ENCODE data around the gene RUNDC1. TPM values are rescaled to one million over a fixed set of nuclear protein-coding genes. Genes with fewer than 3 reads are reported as not detected.
"Not testable (repeated sequence)": the region's sequence is repeated elsewhere in the genome, so short reads cannot be mapped to it uniquely, and the experiment has no call there.

Gene RUNDC1
- polyA plus RNA-seq, 1 experiment, result 12.9 TPM

DNA sequence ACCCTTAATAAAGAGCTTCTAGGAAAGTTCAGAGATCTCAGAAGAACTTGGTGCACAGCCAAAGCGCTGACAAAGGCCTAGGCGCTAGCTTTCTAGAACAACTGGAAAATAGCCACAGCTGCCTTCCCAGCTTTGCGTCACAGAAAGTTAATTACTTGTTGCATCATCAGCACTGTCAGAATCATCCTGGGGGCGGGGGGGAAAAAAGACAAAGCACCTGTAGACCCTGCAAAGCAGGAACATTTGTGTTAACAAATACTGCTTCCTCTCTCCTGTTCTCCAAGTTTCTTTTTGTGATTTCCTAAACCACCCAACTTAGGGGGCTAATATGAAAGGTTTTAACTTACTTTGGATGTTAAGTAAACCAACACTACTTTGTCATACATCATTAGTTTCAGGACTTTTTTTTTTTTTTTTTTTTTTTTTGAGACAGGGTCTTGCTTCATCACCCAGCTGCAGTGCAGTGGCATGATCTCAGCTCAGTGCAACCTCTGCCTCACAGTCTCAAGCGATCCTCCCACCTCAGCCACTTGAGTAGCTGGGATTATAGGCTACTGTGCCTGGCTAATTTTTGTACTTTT is 11.3 kb upstream of the RUNDC1 start:
- CTCF ChIA-PET, result no interaction called here

DNA sequence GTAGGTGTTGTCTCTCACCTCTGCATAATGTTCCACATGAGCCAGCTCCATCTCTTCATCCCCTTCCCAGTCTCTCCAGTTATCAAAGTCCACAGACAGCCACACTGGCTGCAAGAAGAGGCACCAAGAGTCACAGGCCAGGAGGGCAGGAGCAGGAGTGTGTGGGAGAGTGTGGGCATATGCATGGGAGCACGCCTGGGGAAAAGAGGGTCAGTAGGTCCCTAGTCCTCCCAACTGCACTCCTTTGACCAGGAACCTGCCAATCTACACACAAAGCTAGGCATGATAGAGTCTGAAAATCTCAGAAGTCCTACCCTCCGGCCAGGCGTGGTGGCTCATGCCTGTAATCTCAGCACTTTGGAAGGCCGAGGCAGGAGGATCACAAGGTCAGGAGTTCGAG is 8.8 kb upstream of the RUNDC1 start:
- CTCF ChIA-PET, result no interaction called here
- Histone ChIP-seq H3K36me3 (ENCODE audit: control insufficient read depth, insufficient read depth, low read length) (no peaks in the 10 kb centered on the region), H3K27me3 (ENCODE audit: control insufficient read depth, insufficient read depth, low read length) (no peaks in the 10 kb centered on the region), H3K4me3 (ENCODE audit: low read depth, low read length) (no peak overlapping the region)
- POLR2A ChIA-PET, result no interaction called here
- no peak for DNase-seq (ENCODE audit: low read depth)
- TF ChIP-seq, protein P1, sequence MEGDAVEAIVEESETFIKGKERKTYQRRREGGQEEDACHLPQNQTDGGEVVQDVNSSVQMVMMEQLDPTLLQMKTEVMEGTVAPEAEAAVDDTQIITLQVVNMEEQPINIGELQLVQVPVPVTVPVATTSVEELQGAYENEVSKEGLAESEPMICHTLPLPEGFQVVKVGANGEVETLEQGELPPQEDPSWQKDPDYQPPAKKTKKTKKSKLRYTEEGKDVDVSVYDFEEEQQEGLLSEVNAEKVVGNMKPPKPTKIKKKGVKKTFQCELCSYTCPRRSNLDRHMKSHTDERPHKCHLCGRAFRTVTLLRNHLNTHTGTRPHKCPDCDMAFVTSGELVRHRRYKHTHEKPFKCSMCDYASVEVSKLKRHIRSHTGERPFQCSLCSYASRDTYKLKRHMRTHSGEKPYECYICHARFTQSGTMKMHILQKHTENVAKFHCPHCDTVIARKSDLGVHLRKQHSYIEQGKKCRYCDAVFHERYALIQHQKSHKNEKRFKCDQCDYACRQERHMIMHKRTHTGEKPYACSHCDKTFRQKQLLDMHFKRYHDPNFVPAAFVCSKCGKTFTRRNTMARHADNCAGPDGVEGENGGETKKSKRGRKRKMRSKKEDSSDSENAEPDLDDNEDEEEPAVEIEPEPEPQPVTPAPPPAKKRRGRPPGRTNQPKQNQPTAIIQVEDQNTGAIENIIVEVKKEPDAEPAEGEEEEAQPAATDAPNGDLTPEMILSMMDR (IDR thresholded peaks at IDR 0.05; ENCODE audit: insufficient read depth, low read depth, low read length), result no peak

More for the DNA sequence above, 11.3 kb upstream of the RUNDC1 start:
- POLR2A ChIA-PET, result interaction anchor here (0.7 kb wide), 1 partner anchor 69 kb away, joined by 7 read pairs; no protein-coding TSS in a partner anchor
- H3K36me3 ChIP-seq (ENCODE audit: control insufficient read depth, insufficient read depth, low read length), result no peaks in the 10 kb centered on the region
- DNase-seq (ENCODE audit: low read depth), result no peak
- no peaks in the 10 kb centered on the region for H3K27me3 ChIP-seq (ENCODE audit: control insufficient read depth, insufficient read depth, low read length)
- no peak overlapping the region for H3K4me3 ChIP-seq (ENCODE audit: low read depth, low read length)
- TF ChIP-seq, protein P1 (IDR thresholded peaks at IDR 0.05; ENCODE audit: insufficient read depth, low read depth, low read length), result no peak

DNA sequence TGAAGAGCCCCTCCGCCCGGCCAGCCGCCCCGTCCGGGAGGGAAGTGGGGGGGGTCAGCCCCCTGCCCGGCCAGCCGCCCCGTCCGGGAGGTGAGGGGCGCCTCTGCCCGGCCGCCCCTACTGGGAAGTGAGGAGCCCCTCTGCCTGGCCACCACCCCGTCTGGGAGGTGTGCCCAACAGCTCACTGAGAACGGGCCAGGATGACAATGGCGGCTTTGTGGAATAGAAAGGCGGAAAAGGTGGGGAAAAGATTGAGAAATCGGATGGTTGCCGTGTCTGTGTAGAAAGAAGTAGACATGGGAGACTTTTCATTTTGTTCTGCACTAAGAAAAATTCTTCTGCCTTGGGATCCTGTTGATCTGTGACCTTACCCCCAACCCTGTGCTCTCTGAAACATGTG is 7.0 kb upstream of the RUNDC1 start:
- DNase-seq (ENCODE audit: low read depth); POLR2A ChIA-PET; H3K27me3 ChIP-seq (ENCODE audit: control insufficient read depth, insufficient read depth, low read length); H3K36me3 ChIP-seq (ENCODE audit: control insufficient read depth, insufficient read depth, low read length); CTCF ChIA-PET; H3K4me3 ChIP-seq (ENCODE audit: low read depth, low read length): not testable (repeated sequence)

DNA sequence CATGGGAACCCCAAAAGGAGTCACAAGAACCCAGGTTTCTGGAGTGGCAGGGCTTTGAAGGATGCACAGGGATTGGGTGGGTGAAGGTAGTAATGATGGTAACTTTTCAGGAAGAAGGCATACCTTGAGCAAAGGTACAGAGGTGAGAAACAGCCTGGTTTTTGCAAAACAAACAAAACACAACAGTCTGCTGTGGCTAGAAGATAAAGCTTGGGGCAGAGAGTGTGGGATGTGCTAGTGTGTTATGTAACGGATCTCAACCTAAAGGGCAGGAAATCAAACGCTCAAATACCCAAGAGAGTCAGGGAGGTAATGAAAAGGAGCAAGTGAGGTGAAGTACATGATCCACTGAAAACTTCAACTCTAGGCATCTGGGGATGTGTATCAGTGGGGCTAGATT is 5.1 kb upstream of the RUNDC1 start:
- ChIA-PET CTCF (interaction anchor here (0.8 kb wide), 1 partner anchor 24 kb away, joined by 3 read pairs; no protein-coding TSS in a partner anchor), POLR2A (no interaction called here)
- H3K4me3 ChIP-seq (ENCODE audit: low read depth, low read length), result no peak overlapping the region
- H3K27me3 ChIP-seq (ENCODE audit: control insufficient read depth, insufficient read depth, low read length), result no peaks in the 10 kb centered on the region
- DNase-seq (ENCODE audit: low read depth), result no peak
- TF ChIP-seq, protein P1 (IDR thresholded peaks at IDR 0.05; ENCODE audit: insufficient read depth, low read depth, low read length), result no peak
- H3K36me3 ChIP-seq (ENCODE audit: control insufficient read depth, insufficient read depth, low read length), result no peaks in the 10 kb centered on the region

DNA sequence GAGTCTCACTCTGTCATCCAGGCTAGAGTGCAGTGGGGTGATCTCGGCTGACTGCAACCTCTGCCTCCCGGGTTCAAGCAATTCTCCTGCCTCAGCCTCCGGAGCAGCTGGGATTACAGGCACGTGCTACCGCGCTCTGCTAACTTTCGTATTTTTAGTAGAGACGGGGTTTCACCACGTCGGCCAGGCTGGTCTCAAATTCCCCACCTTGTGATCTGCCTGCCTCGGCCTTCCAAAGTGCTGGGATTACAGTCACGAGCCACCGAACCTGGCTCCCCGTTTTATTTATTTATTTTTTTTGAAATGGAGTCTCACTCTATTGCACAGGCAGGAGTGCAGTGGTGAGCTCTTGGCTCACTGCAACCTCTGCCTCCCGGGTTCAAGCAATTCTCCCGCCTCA is 4.7 kb upstream of the RUNDC1 start:
- POLR2A ChIA-PET; H3K36me3 ChIP-seq (ENCODE audit: control insufficient read depth, insufficient read depth, low read length); H3K4me3 ChIP-seq (ENCODE audit: low read depth, low read length); H3K27me3 ChIP-seq (ENCODE audit: control insufficient read depth, insufficient read depth, low read length); CTCF ChIA-PET; DNase-seq (ENCODE audit: low read depth): not testable (repeated sequence)

DNA sequence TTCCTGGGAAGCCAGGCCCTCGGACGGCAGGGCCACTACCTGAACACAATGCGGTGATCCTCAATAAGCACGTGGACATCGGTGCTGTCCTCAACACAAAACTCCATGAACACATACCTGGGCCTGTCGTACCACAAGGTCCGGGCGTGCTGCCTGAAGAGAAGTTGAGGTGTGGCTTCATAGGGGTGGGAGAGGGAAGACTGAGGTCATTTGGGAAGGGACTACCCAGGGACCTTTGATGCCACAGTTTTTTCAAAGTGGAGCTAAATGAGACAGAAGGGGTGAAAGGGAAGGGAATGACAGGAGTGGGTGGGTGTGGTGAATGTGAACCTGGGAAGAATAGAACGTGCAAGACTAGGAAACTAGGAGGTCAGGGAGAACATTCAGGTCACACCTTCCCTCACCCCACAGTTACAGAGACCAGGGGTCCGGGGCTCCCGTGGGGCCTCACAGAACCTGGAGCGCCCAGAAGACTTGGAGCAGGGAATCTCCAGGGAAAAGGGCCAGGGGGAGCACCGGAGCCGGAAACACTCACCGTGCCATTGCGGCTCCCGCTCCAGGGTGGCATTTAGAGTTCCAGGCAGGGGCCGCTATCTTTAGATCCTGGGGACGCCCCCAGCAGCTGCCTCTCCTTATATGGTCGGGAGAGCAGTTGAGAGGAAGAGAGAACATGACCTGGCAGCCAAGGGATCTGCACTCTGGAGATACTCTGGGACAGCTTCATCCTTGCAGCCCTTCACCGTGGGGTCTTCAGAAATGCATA is 673 bp upstream of the RUNDC1 start, which contains the start of gene PTGES3L:
Gene PTGES3L, minus strand, starts transcription at position 570 of the 763 bp plus-strand sequence. Its CDS starts 27 bp downstream, at position 543.
- CTCF ChIA-PET, result interaction anchor here (0.7 kb wide), 2 partner anchors 55 to 899 kb away, joined by 3 read pairs; no protein-coding TSS in a partner anchor
- Histone ChIP-seq H3K4me3 (ENCODE audit: low read depth, low read length) (peak within 1 kb of the TSS; percentile 99), H3K36me3 (ENCODE audit: control insufficient read depth, insufficient read depth, low read length) (no peaks in the 10 kb centered on the region; the same call in 1 of the 2 replicates), H3K27me3 (ENCODE audit: control insufficient read depth, insufficient read depth, low read length) (no peaks in the 10 kb centered on the region)
- TF ChIP-seq, protein P1 (IDR thresholded peaks at IDR 0.05; ENCODE audit: insufficient read depth, low read depth, low read length), result 0 out of 2 replicates have a peak, but pooled peaks have one; percentile 8
- POLR2A ChIA-PET, result interaction anchor here (1.3 kb wide), 1 partner anchor 18 kb away, joined by 3 read pairs; no protein-coding TSS in a partner anchor
- DNase-seq (ENCODE audit: low read depth), result no peak
